ENCODE results near the gene MLKL.

MLKL gene

GRCh38 chr16:74740795-74741304 lies 40.2 kb upstream of the MLKL start:
- H3K27me3 ChIP-seq (ENCODE audit: insufficient read depth, low read depth, severe bottlenecking), result peaks cover 9% of the 10 kb centered on the region
- H3K27ac ChIP-seq, result no peak overlapping the region
- TF ChIP-seq, protein P1, sequence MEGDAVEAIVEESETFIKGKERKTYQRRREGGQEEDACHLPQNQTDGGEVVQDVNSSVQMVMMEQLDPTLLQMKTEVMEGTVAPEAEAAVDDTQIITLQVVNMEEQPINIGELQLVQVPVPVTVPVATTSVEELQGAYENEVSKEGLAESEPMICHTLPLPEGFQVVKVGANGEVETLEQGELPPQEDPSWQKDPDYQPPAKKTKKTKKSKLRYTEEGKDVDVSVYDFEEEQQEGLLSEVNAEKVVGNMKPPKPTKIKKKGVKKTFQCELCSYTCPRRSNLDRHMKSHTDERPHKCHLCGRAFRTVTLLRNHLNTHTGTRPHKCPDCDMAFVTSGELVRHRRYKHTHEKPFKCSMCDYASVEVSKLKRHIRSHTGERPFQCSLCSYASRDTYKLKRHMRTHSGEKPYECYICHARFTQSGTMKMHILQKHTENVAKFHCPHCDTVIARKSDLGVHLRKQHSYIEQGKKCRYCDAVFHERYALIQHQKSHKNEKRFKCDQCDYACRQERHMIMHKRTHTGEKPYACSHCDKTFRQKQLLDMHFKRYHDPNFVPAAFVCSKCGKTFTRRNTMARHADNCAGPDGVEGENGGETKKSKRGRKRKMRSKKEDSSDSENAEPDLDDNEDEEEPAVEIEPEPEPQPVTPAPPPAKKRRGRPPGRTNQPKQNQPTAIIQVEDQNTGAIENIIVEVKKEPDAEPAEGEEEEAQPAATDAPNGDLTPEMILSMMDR (IDR thresholded peaks at IDR 0.05; ENCODE audit: low read depth, low read length), result no peak
- no peak for DNase-seq
- H3K36me3 ChIP-seq, result no peaks in the 10 kb centered on the region
- H3K9me3 ChIP-seq (ENCODE audit: severe bottlenecking), result no peaks in the 10 kb centered on the region
- no peak overlapping the region for H3K4me3 ChIP-seq (ENCODE audit: low read depth, low read length)

DNA sequence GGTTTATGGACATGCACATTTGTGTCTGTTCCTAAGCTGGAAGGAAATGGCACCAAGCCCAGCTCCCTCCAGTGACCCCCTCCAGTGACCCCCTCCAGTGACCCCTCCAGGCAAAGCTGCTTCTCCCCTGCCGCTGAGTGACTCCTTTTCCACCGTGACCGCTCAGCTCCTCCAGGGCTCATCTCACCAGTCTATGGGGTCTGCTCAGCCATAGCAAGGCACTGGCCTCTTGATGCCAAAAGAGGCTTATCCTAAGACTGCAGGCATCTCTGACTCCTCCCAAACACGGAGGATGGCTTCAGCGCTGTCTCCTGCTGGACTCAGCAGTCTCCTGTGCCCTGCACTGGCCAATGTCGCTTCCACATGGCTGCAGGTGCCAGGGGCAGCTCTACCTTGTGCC lies 38.6 kb upstream of the MLKL start:
- DNase-seq, result peak; percentile 37
- peaks cover 9% of the 10 kb centered on the region for H3K27me3 ChIP-seq (ENCODE audit: insufficient read depth, low read depth, severe bottlenecking)
- no peaks in the 10 kb centered on the region for H3K9me3 ChIP-seq (ENCODE audit: severe bottlenecking)
- no peaks in the 10 kb centered on the region for H3K36me3 ChIP-seq
- TF ChIP-seq, protein P1 (IDR thresholded peaks at IDR 0.05; ENCODE audit: low read depth, low read length), result no peak
- H3K4me3 ChIP-seq (ENCODE audit: low read depth, low read length), result no peak overlapping the region
- H3K27ac ChIP-seq, result no peak overlapping the region

- H3K4me3 ChIP-seq (ENCODE audit: low read depth, low read length), result no peak overlapping the region
- H3K36me3 ChIP-seq, result no peaks in the 10 kb centered on the region
- TF ChIP-seq, protein P1 (IDR thresholded peaks at IDR 0.05; ENCODE audit: low read depth, low read length), result no peak
- no peaks in the 10 kb centered on the region for H3K9me3 ChIP-seq (ENCODE audit: severe bottlenecking)
- H3K27me3 ChIP-seq (ENCODE audit: insufficient read depth, low read depth, severe bottlenecking), result peaks cover 9% of the 10 kb centered on the region
- no peak overlapping the region for H3K27ac ChIP-seq
- no peak for DNase-seq
Observed at GRCh38 chr16:74738816-74739215, 38.2 kb upstream of the MLKL start.

GRCh38 chr16:74738113-74738541 lies 37.5 kb upstream of the MLKL start:
- no peak overlapping the region for H3K27ac ChIP-seq
- TF ChIP-seq, protein P1 (IDR thresholded peaks at IDR 0.05; ENCODE audit: low read depth, low read length), result no peak
- no peaks in the 10 kb centered on the region for H3K9me3 ChIP-seq (ENCODE audit: severe bottlenecking)
- peaks cover 9% of the 10 kb centered on the region for H3K27me3 ChIP-seq (ENCODE audit: insufficient read depth, low read depth, severe bottlenecking)
- H3K36me3 ChIP-seq, result no peaks in the 10 kb centered on the region
- H3K4me3 ChIP-seq (ENCODE audit: low read depth, low read length), result no peak overlapping the region
- DNase-seq, result no peak

DNA sequence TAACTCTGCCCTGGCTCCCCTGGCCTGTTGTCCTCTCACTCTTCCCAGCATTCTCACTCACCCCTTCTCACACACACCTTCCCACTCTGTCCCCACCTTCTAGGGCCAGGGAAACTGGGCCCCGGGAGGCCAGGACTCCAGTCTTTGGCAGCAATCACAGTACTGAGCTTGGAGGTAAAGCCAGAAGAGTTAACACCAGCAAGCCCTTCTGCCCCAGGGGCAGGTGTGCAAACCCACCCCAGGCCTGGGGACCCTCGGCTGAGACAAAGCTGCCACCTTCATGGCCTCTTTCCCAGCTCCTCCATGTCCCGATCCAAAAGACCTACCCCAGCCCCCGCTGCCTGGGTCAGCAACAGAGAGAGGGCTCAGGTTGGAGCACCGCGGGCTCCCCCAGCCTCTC lies 36.9 kb upstream of the MLKL start:
- no peak overlapping the region for H3K27ac ChIP-seq
- DNase-seq, result no peak

More for the DNA sequence above, 36.9 kb upstream of the MLKL start:
- Histone ChIP-seq H3K4me3 (ENCODE audit: low read depth, low read length) (no peak overlapping the region), H3K9me3 (ENCODE audit: severe bottlenecking) (no peaks in the 10 kb centered on the region), H3K27me3 (ENCODE audit: insufficient read depth, low read depth, severe bottlenecking) (peaks cover 9% of the 10 kb centered on the region), H3K36me3 (no peaks in the 10 kb centered on the region)
- TF ChIP-seq, protein P1 (IDR thresholded peaks at IDR 0.05; ENCODE audit: low read depth, low read length), result no peak

Data from WERI-Rb-1 (cell line).